GM21515 (cell line): ENCODE results near the gene TRIM44.
A peak's percentile ranks its signal among the peaks of the same experiment; 100 is the strongest.

Source experiments
- ATAC-seq: cut with Tn5 transposase; IDR thresholded peaks from one replicate; pipeline ENCODE4 v1.9.1; 2021; ENCODE audit not compliant: unreplicated experiment

Gene TRIM44

DNA sequence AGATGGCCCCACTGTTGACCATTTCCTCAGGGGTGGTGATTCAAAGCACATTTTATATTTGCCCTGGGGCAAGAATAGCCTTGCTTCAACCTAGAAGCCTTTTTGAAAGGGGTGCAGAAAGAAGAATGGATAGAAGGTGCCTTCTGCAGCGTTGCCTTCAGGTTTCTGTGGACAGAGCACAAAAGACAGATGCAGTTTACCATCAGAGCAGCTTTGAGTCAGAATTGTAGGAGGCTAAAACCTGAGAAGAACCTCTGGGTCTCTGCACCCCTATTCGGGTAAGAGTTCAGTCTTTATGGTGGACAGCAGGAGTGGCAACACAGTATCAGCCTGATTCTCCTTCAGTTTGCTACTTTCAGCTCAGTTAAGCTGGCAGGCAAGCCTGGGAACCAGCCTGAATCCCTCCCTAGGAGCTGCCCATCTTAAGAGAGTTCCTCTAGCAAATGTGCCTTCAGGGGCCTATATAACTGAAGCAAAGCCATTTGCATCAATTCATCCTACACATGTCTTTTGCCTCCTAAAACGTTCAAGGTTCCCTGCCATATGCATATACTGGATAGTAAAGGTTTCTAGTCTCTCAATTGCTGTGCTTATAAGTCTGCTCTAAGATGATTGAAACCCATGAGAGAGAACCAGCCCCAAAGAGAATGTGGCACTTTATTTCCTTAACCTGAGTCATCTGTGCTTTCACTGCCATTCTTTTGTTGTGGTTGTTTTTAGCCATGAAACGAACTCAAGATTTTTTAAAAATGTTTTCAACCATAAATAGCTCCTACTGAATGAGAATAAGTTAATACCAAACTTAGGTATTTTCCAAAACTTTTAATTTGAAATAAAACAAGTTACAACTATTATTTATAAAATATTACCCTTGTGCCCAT is 123.0 kb downstream of the TRIM44 start:
- ATAC-seq: no peak

- no peak for ATAC-seq
Observed at GRCh38 chr11:35786188-35786587, 123.6 kb downstream of the TRIM44 start.

- ATAC-seq: no peak
Observed at GRCh38 chr11:35787013-35787504, 124.5 kb downstream of the TRIM44 start.

DNA sequence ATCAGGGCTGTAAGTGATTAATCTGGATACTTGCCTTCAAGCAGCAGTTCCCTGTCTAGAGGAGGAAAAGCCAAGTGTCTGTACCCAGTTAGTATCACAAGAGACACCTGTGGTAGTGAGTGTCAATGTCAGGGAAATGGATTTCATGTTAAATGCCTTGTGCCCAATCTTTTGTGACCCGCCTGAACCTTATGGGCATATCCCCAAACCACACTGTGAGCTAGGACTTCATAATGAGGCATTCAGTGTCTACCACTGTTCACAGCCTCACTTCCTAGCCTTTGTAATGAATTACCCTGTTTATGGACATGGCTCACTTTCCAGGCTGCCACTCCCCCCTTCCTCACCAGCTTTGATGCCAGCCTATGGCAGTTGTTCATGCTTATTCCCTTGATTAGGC is 125.1 kb downstream of the TRIM44 start:
- no peak for ATAC-seq

- ATAC-seq: no peak
Observed at GRCh38 chr11:35791088-35791958, 128.7 kb downstream of the TRIM44 start.

- no peak for ATAC-seq
Observed at GRCh38 chr11:35792148-35792845, 129.7 kb downstream of the TRIM44 start.

GRCh38 chr11:35792846-35793192 is 130.2 kb downstream of the TRIM44 start:
- no peak for ATAC-seq

GRCh38 chr11:35794333-35794732 is 131.8 kb downstream of the TRIM44 start:
- no peak for ATAC-seq

- no peak for ATAC-seq
Observed at GRCh38 chr11:35794850-35795249, 132.3 kb downstream of the TRIM44 start.

DNA sequence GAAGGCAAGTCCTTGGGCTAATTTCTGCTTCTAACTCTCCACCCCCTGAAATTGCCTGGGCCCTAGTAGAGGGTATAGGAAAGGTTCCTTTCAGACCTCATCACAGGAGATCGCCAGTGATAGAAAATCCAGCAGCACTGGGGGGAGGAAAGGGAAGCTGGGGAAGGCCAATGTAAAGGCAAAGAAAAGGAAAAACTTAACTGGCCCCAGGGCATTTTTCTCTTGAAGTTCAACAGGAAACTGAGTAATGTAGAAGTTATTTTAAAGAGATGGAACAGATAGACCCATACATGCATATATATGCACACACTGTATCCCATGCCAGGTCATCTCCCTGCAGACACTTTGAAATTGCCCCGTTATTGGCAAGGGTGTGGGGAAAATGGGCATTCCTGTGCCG is 134.0 kb downstream of the TRIM44 start:
- no peak for ATAC-seq

DNA sequence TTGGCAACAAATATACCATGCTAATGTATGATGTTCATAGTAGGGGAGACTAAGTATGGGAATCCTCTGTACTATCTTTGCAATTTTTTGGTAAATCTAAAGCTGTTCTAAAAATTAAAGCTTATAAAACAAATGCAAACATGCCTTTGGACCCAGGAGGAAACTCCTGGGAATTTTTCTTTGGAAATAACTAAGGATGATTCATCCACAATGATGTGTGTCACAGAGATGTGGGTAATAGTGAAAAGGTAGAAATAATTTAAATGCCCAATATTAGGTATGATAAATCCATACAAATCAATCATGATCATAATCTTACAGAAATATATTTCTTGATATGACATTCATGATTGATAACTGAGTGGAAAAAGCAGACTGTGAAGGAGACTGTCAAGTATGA is 135.8 kb downstream of the TRIM44 start:
- ATAC-seq: no peak

DNA sequence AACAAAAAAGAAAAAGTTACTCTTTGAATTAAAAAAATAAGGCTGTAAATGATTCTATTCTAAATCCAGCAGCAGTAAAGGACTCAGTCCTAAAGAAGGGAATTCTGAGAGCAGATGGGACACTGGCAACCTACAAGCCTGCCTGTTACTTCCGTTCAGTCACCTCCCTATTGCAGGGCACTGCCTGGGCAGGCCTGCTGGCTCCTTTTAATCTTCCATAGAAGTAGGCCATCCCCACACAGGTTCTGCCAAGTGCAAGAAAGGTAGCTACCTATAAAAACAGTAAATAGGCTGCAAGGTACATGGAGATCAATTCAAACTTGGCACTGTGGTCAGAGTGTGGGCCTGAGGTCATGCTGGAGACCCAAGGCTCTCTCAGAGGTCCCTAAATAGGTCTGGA is 136.4 kb downstream of the TRIM44 start:
- ATAC-seq: no peak

DNA sequence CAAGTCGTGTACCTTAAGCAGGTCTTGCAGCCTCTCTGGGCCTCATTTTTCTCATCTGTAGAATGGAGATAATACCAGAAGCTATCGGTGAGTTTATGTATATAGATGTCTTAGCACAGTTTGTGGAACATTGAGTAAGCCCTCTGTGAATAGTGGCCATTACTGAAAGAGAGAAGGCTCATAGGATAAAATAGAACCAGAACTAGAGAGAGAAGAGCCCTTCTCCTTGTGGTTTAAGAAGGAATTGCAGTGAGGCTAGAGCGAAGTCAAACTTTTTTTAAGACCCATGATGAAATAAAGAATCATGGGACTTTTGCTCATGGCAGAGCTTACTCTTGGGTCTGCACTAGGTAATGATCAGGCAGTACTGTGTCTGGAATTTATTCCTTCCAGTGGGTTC is 137.1 kb downstream of the TRIM44 start:
- ATAC-seq: no peak

- ATAC-seq: peak; percentile 53
Observed at GRCh38 chr11:35800970-35801953, 138.7 kb downstream of the TRIM44 start.

DNA sequence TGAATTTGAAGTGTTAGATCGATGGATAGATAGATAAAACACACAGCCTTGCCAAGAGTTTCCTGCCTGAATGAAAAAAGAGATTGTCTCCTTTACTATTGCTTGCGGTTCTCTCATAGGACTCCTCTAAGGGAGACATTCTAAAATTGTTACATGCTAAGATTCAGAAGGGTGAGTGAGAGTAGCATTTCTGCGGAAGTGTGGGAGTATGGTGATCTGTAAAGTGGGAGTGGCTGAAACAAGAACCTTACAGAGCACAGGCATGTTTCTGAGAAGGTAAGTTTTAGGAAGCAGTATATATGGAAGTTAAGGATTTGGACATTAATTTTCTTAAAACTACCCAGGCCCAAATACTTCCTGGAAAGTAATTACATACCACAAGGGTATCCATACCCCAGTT is 139.6 kb downstream of the TRIM44 start:
- ATAC-seq: no peak

DNA sequence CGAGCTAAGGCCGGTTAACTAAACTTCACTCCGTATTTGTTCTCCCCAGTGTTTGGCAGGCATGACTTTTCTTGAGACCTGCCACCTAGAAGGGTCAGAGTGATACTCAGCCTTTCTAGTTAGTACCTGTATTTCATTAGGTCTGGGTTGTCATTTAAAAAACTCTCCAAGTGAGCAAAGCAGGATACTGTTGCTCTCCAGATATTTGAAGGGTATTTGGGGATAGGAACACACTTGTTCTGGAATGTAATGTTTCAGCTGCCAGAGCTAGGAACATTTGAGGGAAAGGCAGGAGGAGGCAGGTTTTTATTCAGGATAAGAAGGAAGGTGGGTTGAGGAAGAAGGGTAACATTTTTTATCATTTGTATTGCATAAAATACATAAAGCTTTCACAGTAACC is 140.1 kb downstream of the TRIM44 start:
- no peak for ATAC-seq

DNA sequence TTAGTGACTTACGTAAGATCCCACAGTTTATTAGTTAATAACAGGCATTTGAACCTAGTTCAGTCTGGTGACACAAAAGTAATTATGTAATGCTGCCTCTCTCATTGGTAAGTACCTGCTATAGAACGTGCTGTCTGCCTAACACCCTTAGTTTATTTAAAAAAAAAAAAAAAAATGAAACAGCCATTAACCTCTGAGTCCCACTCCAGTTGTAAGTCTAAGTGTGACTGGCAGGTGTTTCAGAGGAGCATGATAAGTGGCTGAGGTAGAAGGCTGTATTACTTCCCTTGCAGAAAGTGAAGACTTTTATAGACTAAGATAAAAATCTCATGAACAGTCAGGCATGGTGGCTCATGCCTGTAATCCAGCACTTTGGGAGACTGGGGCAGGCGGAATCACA is 140.5 kb downstream of the TRIM44 start:
- no peak for ATAC-seq

DNA sequence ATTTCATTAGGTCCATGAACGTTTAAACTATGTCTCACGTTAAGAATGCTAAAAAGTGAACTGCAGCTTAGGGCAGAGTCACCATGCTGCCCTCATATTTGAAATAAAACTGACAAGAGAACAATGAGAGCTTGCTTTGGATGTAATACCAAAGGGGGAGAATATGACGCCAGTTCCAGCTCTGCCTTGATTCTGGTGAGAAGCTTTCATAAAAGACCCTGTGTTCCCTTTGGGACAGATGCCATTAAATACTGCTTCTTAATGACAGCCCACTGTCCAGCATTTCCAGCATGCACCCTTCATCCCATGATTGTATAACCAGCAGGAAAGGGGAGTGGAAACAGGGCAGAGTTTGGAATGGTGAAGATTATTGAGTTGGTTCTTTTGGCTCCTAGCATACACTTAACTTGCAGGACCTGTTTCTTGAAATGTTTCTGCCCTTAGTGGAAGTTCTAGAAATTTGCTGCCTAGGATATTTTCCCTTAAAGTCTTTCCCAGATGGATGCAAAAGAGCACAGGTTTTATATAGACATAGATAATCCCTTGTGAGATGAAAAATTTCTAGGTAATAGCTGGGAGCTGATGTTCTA is 142.0 kb downstream of the TRIM44 start:
- ATAC-seq: no peak

DNA sequence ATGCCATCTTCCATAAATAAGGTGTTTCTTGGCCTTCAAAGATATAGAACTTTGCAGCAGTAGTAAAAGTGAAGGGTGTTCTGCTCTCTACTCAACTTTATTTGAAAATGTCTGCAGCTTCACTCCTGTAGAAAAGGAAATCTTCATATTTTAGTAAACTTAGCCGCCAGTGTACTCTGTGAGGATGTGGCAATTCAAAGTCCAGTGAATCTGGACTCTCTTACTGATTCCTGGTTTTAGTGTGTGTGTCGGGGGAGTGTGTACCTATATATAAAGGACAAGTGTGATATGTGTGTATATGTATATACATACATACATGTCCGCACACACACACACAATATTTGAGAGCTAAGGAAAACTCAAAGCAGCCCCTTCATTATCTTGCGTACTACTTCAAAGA is 147.0 kb downstream of the TRIM44 start:
- no peak for ATAC-seq
